ENCODE data around the gene APLP1.
"Not testable (repeated sequence)": the region's sequence is repeated elsewhere in the genome, so short reads cannot be mapped to it uniquely, and the experiment has no call there.

DNA sequence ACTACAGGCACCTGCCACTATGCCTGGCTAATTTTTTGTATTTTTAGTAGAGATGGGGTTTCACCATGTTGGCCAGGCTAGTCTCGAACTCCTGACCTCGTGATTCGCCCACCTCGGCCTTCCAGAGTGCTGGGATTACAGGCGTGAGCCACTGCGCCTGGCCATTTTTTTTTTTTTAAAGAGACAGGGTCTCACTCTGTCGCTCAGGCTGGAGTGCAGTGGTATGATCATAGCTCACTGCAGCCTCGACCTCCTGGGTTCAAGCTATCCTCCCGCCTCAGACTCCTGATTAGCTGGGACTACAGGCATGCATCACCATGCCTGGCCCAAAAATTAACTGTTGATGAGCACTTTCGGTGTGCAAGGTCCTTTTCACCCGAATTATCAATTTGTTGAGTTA lies 32.3 kb upstream of the APLP1 start:
- TF ChIP-seq, protein P1, sequence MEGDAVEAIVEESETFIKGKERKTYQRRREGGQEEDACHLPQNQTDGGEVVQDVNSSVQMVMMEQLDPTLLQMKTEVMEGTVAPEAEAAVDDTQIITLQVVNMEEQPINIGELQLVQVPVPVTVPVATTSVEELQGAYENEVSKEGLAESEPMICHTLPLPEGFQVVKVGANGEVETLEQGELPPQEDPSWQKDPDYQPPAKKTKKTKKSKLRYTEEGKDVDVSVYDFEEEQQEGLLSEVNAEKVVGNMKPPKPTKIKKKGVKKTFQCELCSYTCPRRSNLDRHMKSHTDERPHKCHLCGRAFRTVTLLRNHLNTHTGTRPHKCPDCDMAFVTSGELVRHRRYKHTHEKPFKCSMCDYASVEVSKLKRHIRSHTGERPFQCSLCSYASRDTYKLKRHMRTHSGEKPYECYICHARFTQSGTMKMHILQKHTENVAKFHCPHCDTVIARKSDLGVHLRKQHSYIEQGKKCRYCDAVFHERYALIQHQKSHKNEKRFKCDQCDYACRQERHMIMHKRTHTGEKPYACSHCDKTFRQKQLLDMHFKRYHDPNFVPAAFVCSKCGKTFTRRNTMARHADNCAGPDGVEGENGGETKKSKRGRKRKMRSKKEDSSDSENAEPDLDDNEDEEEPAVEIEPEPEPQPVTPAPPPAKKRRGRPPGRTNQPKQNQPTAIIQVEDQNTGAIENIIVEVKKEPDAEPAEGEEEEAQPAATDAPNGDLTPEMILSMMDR (conservative IDR thresholded peaks at IDR 0.05 in 1 of 2, IDR thresholded peaks at IDR 0.05 in 1 of 2; ENCODE audit: low read depth in 1 of 2, low read length in 2 of 2) = not testable (repeated sequence)
- not testable (repeated sequence) for TF ChIP-seq EZH2 (IDR thresholded peaks at IDR 0.05; ENCODE audit: low read length, missing control alignments)

Measured in fibroblast of lung (primary cell).